Brain microvascular endothelial cell (primary cell): ENCODE measurements around the gene TMEM176B.

ENCODE experiments used
- DNase-seq: peaks from one replicate; pipeline ENCODE4 v3.0.0-alpha.2; 2020
- H3K27ac ChIP-seq: fragments of 250-450 bp; sonication (Bioruptor Pico); 2 replicates; pipeline ENCODE4 v1.5.1; 2020; ENCODE audit warnings: mild to moderate bottlenecking, moderate library complexity
- H3K27me3 ChIP-seq: fragments of 250-450 bp; sonication (Bioruptor Pico); replicated peaks from 2 replicates; pipeline ENCODE4 v1.5.1; 2020; ENCODE audit warnings: mild to moderate bottlenecking
- H3K36me3 ChIP-seq: fragments of 250-450 bp; sonication (Bioruptor Pico); replicated peaks from 2 replicates; pipeline ENCODE4 v1.5.1; 2020; ENCODE audit warnings: mild to moderate bottlenecking
- H3K4me3 ChIP-seq: 2 replicates; pipeline ENCODE4 v1.5.1; 2011; ENCODE audit warnings: low read depth, mild to moderate bottlenecking, control low read depth, low read length, moderate library complexity
- CTCF ChIP-seq: IDR thresholded peaks from 2 replicates; pipeline ENCODE4 v1.5.1; 2011; ENCODE audit warnings: low read depth, mild to moderate bottlenecking, moderate library complexity, low read length, control low read depth, inconsistent platforms; ENCODE audit errors: missing control alignments
- in situ Hi-C: cut with HindIII; loops from 2 replicates; pipeline ENCODE4 v1.10.0; 2017; ENCODE audit warnings: low sequenced_read_pairs, low pct_ligation_motif_present

The TMEM176B gene

GRCh38 chr7:150805864-150806263 lies 5.7 kb upstream of the TMEM176B start:
- TF ChIP-seq CTCF = no peak
- no peaks in the 10 kb centered on the region for H3K36me3 ChIP-seq
- in situ Hi-C loops = no loop called here
- peaks cover 15% of the 10 kb centered on the region for H3K27me3 ChIP-seq
- no peak for DNase-seq
- H3K27ac ChIP-seq = no peak overlapping the region
- no peak overlapping the region for H3K4me3 ChIP-seq

- no peak overlapping the region for H3K4me3 ChIP-seq
- H3K27ac ChIP-seq = no peak overlapping the region
- DNase-seq = no peak
- H3K27me3 ChIP-seq = peaks cover 24% of the 10 kb centered on the region
- no peak for TF ChIP-seq CTCF
- in situ Hi-C loops = no loop called here
- no peaks in the 10 kb centered on the region for H3K36me3 ChIP-seq
Observed at GRCh38 chr7:150804802-150805201, 4.6 kb upstream of the TMEM176B start.

- Histone ChIP-seq H3K27me3 (peaks cover 33% of the 10 kb centered on the region), H3K4me3 (no peak overlapping the region), H3K27ac (no peak overlapping the region), H3K36me3 (no peaks in the 10 kb centered on the region)
- in situ Hi-C loops = no loop called here
- no peak for TF ChIP-seq CTCF
- DNase-seq = no peak
Observed at GRCh38 chr7:150803161-150803860, 3.1 kb upstream of the TMEM176B start.

GRCh38 chr7:150801946-150802771 lies 2.0 kb upstream of the TMEM176B start:
- in situ Hi-C loops = no loop called here
- H3K4me3 ChIP-seq = no peak overlapping the region
- H3K27me3 ChIP-seq = peaks cover 33% of the 10 kb centered on the region
- no peak overlapping the region for H3K27ac ChIP-seq
- no peak for DNase-seq
- no peaks in the 10 kb centered on the region for H3K36me3 ChIP-seq
- TF ChIP-seq CTCF = no peak

GRCh38 chr7:150801242-150801945 lies 1.2 kb upstream of the TMEM176B start:
- Histone ChIP-seq H3K4me3 (no peak overlapping the region), H3K27ac (no peak overlapping the region), H3K36me3 (no peaks in the 10 kb centered on the region), H3K27me3 (peaks cover 33% of the 10 kb centered on the region)
- no peak for TF ChIP-seq CTCF
- in situ Hi-C loops = no loop called here
- DNase-seq = no peak
